Breast epithelium (tissue), 4 donors: ENCODE measurements around the gene IGIP. TPM values are rescaled to one million over a fixed set of nuclear protein-coding genes. Genes with fewer than 3 reads are reported as not detected.
A peak's percentile ranks its signal among the peaks of the same experiment; 100 is the strongest.

Experiments used
- DNase-seq, 2 donors: peaks; one replicate each; pipeline ENCODE4 v3.0.0-alpha.2; 2019; ENCODE audit warnings: low spot score in 2 of 2
- H3K27ac ChIP-seq, 2 donors: fragments of 200-600 bp; sonication (generic) in 1 of 2; one replicate each; pipeline ENCODE4 v1.5.1; 2016 to 2019; ENCODE audit warnings: mild to moderate bottlenecking in 1 of 2
- H3K27me3 ChIP-seq, 2 donors: fragments of 200-600 bp; sonication (generic) in 1 of 2; one replicate each; pipeline versions ENCODE4 v1.5.1 to v1.6.0; 2017 to 2019; ENCODE audit warnings: control low read depth in 1 of 2, mild to moderate bottlenecking in 1 of 2
- H3K36me3 ChIP-seq: fragments of 200-600 bp; one replicate; pipeline ENCODE4 v1.5.1; 2019
- H3K4me1 ChIP-seq, 2 donors: fragments of 200-600 bp; sonication (generic); one replicate each; pipeline ENCODE4 v1.5.1; 2016 to 2019; ENCODE audit warnings: control low read depth in 1 of 2
- H3K4me3 ChIP-seq, 3 donors: fragments of 200-600 bp; sonication (generic); 1 replicate in 2 of 3; 2 replicates in 1 of 3; pipeline ENCODE4 v1.5.1; 2016 to 2019; ENCODE audit warnings: mild to moderate bottlenecking in 3 of 3, moderate library complexity in 2 of 3
- H3K9me3 ChIP-seq, 2 donors: fragments of 200-600 bp; sonication (generic) in 1 of 2; one replicate each; pipeline ENCODE4 v1.5.1; 2016 to 2019; ENCODE audit warnings: control low read depth in 1 of 2
- POLR2A ChIP-seq: fragments of 450-650 bp; IDR thresholded peaks from one replicate; pipeline ENCODE4 v1.6.1; 2016; ENCODE audit warnings: antibody characterized with exemption, mild to moderate bottlenecking, moderate library complexity
- POLR2AphosphoS5 ChIP-seq, 3 donors: sonication (generic); formaldehyde crosslinking; IDR thresholded peaks; one replicate each; pipeline ENCODE4 v1.6.1; 2017; ENCODE audit warnings: antibody characterized with exemption in 3 of 3
- intact Hi-C: fragments of 100-400 bp; cut with DNase I; formaldehyde crosslinking; loops from one replicate; pipeline ENCODE4 v1.15.1; 2023; ENCODE audit warnings: low total_unique reads
- total RNA-seq, 3 donors: library from RNA; depleted of rRNA; stranded (reverse); fragments of >200 nt; gene quantifications; one replicate each; pipeline ENCODE4 v1.1.0, GENCODE V29; 2016
- TF ChIP-seq, protein P1 (sequence below), 3 donors: fragments of 450-650 bp; IDR thresholded peaks; one replicate each; pipeline ENCODE4 v1.5.1; 2016 to 2017; ENCODE audit warnings: antibody characterized with exemption in 3 of 3, mild to moderate bottlenecking in 3 of 3, moderate library complexity in 3 of 3

IGIP gene
- total RNA-seq, 3 donors from 2014 or later: 19.0 to 23.1 (median 21.8) TPM

DNA sequence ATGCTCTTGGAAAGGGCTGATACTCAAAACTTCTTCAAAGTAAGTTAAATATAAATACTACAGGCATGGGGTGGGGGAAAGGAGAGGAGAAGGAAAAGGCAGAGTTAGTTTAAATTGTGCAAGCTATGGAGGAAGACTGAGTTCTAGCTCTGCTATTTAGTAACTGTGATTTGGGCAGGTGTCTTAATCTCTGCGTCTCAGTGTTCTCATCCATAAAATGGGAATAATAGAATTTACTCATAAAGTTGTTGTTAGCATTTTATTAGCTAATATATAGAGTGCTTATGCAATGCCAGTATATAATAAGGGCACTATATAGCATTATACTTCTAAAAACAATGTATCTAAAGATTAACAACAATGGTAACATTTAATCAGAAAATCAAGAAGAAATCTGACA, 24.6 kb upstream of the IGIP start:
- TF ChIP-seq POLR2A (no peak), POLR2AphosphoS5 (IDR thresholded peaks at IDR 0.05) (no peak)
- TF ChIP-seq, protein P1, sequence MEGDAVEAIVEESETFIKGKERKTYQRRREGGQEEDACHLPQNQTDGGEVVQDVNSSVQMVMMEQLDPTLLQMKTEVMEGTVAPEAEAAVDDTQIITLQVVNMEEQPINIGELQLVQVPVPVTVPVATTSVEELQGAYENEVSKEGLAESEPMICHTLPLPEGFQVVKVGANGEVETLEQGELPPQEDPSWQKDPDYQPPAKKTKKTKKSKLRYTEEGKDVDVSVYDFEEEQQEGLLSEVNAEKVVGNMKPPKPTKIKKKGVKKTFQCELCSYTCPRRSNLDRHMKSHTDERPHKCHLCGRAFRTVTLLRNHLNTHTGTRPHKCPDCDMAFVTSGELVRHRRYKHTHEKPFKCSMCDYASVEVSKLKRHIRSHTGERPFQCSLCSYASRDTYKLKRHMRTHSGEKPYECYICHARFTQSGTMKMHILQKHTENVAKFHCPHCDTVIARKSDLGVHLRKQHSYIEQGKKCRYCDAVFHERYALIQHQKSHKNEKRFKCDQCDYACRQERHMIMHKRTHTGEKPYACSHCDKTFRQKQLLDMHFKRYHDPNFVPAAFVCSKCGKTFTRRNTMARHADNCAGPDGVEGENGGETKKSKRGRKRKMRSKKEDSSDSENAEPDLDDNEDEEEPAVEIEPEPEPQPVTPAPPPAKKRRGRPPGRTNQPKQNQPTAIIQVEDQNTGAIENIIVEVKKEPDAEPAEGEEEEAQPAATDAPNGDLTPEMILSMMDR (IDR thresholded peaks at IDR 0.05): no peak
- Histone ChIP-seq H3K4me3 (no peak overlapping the region), H3K36me3 (no peaks in the 10 kb centered on the region), H3K9me3 (no peaks in the 10 kb centered on the region), H3K27me3 (no peaks in the 10 kb centered on the region), H3K27ac (no peak overlapping the region), H3K4me1 (peaks cover 0 to 3% of the 10 kb centered on the region in 2 donors)
- intact Hi-C loops: no loop called here
- DNase-seq: no peak

DNA sequence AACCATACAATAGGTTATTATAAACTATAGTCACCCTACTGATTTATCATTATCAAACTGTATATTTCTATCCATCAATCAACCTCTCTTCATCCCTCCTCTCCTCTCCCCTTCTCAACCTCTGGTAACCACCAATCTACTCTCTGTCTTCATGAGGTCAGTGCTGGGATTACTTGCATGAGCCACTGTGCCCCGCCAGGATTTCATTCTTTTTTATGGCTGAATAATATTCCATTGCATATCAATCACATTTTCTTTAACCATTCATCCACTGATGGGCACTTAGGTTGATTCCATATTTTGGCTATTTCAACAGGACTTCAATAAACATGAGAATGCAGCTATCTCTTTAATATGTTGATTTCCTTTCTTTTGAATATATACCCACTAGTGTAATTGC, 22.6 kb upstream of the IGIP start:
- Histone ChIP-seq H3K9me3 (no peaks in the 10 kb centered on the region), H3K27me3 (no peaks in the 10 kb centered on the region), H3K4me3 (no peak overlapping the region), H3K36me3 (no peaks in the 10 kb centered on the region), H3K4me1 (peaks cover 0 to 5% of the 10 kb centered on the region in 2 donors), H3K27ac (no peak overlapping the region)
- intact Hi-C loops: no loop called here
- no peak for DNase-seq
- no peak for TF ChIP-seq POLR2AphosphoS5 (IDR thresholded peaks at IDR 0.05)
- TF ChIP-seq, protein P1 (IDR thresholded peaks at IDR 0.05): no peak
- TF ChIP-seq POLR2A: no peak

DNA sequence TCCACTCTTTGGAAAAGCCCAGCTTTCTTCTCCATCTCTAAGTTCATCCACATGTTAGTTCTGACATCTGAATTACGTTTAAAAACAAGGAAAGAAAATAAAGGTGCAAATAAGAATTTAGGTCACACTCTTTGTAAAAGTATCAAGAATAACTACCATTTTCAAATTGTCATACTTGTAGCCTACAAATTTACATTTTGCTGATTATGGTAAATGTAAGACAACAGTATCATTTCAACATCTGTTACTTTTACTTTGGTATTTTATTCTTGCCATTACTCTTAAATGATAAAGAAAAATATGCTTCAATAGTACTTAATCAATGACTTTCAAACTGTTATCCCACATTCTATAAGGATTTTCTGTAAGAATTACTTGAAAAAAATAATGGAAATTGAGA, 21.6 kb upstream of the IGIP start:
- TF ChIP-seq, protein P1 (IDR thresholded peaks at IDR 0.05): no peak
- no peak for TF ChIP-seq POLR2A
- TF ChIP-seq POLR2AphosphoS5 (IDR thresholded peaks at IDR 0.05): no peak
- intact Hi-C loops: no loop called here
- H3K4me3 ChIP-seq: no peak overlapping the region
- no peaks in the 10 kb centered on the region for H3K9me3 ChIP-seq
- no peak for DNase-seq
- no peaks in the 10 kb centered on the region for H3K36me3 ChIP-seq
- H3K27me3 ChIP-seq: no peaks in the 10 kb centered on the region
- H3K4me1 ChIP-seq: peaks cover 0 to 5% of the 10 kb centered on the region in 2 donors
- H3K27ac ChIP-seq: no peak overlapping the region

DNA sequence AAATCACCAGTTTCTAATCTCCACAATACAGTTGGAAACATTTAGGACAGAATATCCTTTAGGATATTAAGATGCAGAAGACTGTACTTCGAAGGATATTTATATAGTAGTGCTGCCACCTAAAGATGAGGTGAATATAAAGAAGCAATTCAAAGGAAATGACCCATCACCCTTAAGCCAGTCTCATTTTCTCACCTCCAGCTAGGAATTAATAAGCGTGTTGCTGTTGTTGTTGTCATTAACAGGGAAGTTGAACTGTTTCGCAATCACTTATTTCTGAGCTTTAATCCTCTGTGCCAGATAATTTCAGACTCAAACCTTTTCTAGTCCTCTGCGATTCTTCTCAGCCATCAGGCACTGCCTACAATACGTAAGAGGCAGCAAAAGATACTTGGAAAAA, 19.6 kb upstream of the IGIP start:
- TF ChIP-seq POLR2A (no peak), POLR2AphosphoS5 (IDR thresholded peaks at IDR 0.05) (no peak)
- TF ChIP-seq, protein P1 (IDR thresholded peaks at IDR 0.05): no peak
- H3K27ac ChIP-seq: peak overlapping the region; percentile 99
- H3K36me3 ChIP-seq: no peaks in the 10 kb centered on the region
- DNase-seq: no peak
- no peaks in the 10 kb centered on the region for H3K9me3 ChIP-seq
- H3K4me1 ChIP-seq: peaks cover 0 to 5% of the 10 kb centered on the region in 2 donors
- no peak overlapping the region for H3K4me3 ChIP-seq
- H3K27me3 ChIP-seq: no peaks in the 10 kb centered on the region
- intact Hi-C loops: no loop called here

DNA sequence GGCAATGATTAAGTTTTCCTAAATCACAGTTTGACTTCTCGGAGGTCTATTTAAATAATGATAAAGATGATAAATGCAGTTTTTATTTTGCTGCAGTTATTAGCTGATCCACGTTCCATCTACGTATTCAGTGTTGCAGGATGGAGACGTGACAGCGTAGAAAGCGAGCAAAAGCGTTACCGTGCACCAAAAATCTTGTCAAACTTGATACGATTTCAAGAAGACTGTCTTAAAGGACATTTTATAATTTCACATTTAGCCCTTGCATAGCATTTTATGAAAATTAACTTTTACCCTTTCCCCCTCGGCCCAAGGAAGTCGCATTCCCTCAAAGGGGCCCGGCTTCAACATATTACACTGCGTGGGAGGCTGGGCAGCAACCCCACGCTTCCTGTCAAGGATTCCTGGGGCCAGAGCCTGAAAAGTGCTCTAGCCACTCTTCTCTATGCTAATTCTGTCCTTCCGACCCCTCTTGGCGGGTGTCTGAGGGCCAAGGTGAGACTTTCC, 18.9 kb upstream of the IGIP start:
- H3K4me3 ChIP-seq: peak overlapping the region; percentile 64 to 81 (median 78)
- no peak for TF ChIP-seq POLR2A
- TF ChIP-seq, protein P1 (IDR thresholded peaks at IDR 0.05): no peak
- no peak for TF ChIP-seq POLR2AphosphoS5 (IDR thresholded peaks at IDR 0.05)
- peak overlapping the region; percentile 99 for H3K27ac ChIP-seq
- H3K4me1 ChIP-seq: peaks cover 0 to 9% of the 10 kb centered on the region in 2 donors
- intact Hi-C loops: no loop called here
- no peak for DNase-seq
- H3K36me3 ChIP-seq: no peaks in the 10 kb centered on the region
- H3K9me3 ChIP-seq: no peaks in the 10 kb centered on the region
- H3K27me3 ChIP-seq: no peaks in the 10 kb centered on the region
